ENCODE results near the gene PHEX.

Gene PHEX

DNA sequence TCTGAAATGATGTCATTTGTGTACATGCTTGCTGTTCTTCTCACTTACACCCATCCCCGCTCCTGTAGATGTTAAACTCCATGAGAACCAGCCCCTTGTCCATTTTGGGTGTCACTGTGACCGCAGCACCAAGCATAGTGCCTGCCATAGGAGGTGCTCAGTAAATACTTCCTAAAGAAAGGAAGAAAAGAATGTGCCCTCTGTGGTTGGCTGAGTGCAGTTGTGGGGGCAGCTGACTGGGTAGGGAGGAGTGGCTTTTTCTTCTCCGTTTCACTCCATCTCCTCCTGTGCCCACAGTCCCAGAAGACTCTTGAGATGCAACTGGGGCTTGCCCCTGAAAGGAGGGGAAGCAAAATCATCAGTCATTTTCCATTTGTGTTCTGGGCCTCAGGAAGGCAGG is 25.5 kb downstream of the PHEX start:
- ATAC-seq (replicated peaks) (peak; percentile 75 to 81), DNase-seq (peak; percentile 52)
- Mint-ChIP-seq H3K4me1 (peaks cover 29 to 56% of the 10 kb centered on the region in 2 donors), H3K27ac (peak overlapping the region; percentile 90), H3K9me3 (peaks cover 4 to 13% of the 10 kb centered on the region in 2 donors), H3K36me3 (peaks cover 18 to 19% of the 10 kb centered on the region in 2 donors), H3K27me3 (no peaks in the 10 kb centered on the region), H3K4me3 (peak overlapping the region; percentile 64 to 75)

- H3K4me1 Mint-ChIP-seq = peaks cover 36 to 66% of the 10 kb centered on the region in 2 donors
- H3K27ac Mint-ChIP-seq = peak overlapping the region; percentile 88
- ATAC-seq (replicated peaks) = no peak
- H3K36me3 Mint-ChIP-seq = peaks cover 15 to 16% of the 10 kb centered on the region in 2 donors
- no peak for DNase-seq
- peaks cover 2 to 13% of the 10 kb centered on the region in 2 donors for H3K9me3 Mint-ChIP-seq
- H3K4me3 Mint-ChIP-seq = peak overlapping the region in 1 of 2 donors; percentile 64
- no peaks in the 10 kb centered on the region for H3K27me3 Mint-ChIP-seq
These were observed 27.6 kb downstream of the PHEX start for GRCh38 chrX:22059775-22060174.

- Mint-ChIP-seq H3K27me3 (peaks cover 0 to under 1% of the 10 kb centered on the region in 2 donors), H3K36me3 (peaks cover 16% of the 10 kb centered on the region in 2 donors), H3K9me3 (peaks cover 2 to 13% of the 10 kb centered on the region in 2 donors), H3K4me3 (peak overlapping the region; percentile 52 to 64), H3K27ac (peak overlapping the region; percentile 88), H3K4me1 (peaks cover 37 to 70% of the 10 kb centered on the region in 2 donors)
- DNase-seq (peak; percentile 16), ATAC-seq (replicated peaks) (peak; percentile 49 to 50)
These were observed 28.5 kb downstream of the PHEX start for GRCh38 chrX:22060415-22061280.

DNA sequence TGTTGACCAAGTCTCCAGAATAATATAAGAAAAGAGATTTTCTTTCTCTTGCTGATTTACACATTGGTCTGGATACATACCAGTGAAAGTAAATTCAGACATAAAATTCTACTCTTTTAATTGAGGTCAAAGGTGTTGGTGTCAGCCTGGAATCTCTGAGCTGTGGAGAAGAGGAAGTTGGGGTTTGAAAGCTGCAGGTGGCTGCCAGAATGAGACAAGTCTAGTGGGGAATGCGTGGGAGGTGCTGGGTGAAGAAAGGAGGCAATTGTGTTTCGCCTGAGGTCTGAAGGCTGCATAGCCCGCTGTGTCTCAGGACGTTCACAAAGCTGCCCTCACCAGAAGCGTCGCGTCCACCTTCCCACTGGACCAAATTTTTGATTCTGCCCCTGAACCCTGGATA is 31.2 kb downstream of the PHEX start:
- Mint-ChIP-seq H3K36me3 (peaks cover 14% of the 10 kb centered on the region in 2 donors), H3K27ac (peak overlapping the region; percentile 88), H3K9me3 (peaks cover 2 to 6% of the 10 kb centered on the region in 2 donors), H3K4me3 (peak overlapping the region; percentile 2 to 46), H3K4me1 (peaks cover 35 to 74% of the 10 kb centered on the region in 2 donors), H3K27me3 (peaks cover 0 to 7% of the 10 kb centered on the region in 2 donors)
- DNase-seq = peak; percentile 75
- peak; percentile 83 to 87 for ATAC-seq (replicated peaks)

DNA sequence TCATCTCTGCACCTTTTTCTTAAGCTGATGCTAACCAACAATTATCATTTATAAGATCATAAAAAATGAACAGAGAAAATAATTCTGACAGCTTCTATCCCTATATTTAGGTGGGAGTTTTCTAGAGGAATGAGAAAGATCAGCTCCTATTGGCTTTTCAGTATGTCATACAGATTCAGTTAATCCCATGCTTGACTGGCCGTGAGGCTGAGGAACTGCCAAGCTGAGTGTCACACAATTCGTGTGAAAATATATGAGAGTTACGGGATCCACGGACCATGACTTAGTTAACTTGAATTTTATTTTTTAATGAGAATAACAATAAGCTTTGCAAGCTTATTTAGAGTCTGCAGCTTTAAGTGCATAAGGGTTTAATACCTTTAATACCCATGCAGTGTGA is 37.5 kb downstream of the PHEX start:
- H3K9me3 Mint-ChIP-seq = peaks cover 0 to 2% of the 10 kb centered on the region in 2 donors
- no peak overlapping the region for H3K4me3 Mint-ChIP-seq
- H3K4me1 Mint-ChIP-seq = peaks cover 13 to 40% of the 10 kb centered on the region in 2 donors
- DNase-seq = no peak
- peaks cover 6 to 7% of the 10 kb centered on the region in 2 donors for H3K36me3 Mint-ChIP-seq
- ATAC-seq (replicated peaks) = peak in 1 of 2 donors; percentile 56
- H3K27me3 Mint-ChIP-seq = peaks cover 0 to 7% of the 10 kb centered on the region in 2 donors
- H3K27ac Mint-ChIP-seq = peak overlapping the region; percentile 47

GRCh38 chrX:22073928-22074327 is 41.8 kb downstream of the PHEX start:
- Mint-ChIP-seq H3K27ac (no peak overlapping the region), H3K9me3 (no peaks in the 10 kb centered on the region), H3K4me1 (peaks cover 6% of the 10 kb centered on the region in 2 donors), H3K36me3 (peaks cover 5 to 9% of the 10 kb centered on the region in 2 donors), H3K4me3 (no peak overlapping the region), H3K27me3 (no peaks in the 10 kb centered on the region)
- ATAC-seq (replicated peaks) (no peak), DNase-seq (no peak)

DNA sequence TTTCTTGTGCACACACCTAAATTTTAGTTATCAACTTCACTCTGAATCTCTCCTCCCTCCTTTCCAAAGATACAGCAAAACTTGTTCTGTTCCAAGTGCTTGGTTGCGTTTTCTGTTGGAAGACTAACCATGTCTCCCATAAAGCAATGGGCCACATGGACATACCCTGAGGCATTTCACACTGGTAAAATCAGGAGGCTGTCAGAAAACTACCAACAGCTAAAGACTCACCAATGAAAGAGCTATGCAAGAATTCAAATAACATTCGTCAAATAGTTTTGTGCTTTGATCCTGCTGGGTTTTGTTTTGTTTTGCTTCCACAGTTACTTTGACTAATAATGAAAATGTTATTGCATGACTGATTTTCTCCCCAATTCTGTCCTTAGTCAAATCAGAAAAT is 46.0 kb downstream of the PHEX start:
- DNase-seq (no peak), ATAC-seq (replicated peaks) (no peak)
- Mint-ChIP-seq H3K27ac (no peak overlapping the region), H3K4me3 (no peak overlapping the region), H3K9me3 (no peaks in the 10 kb centered on the region), H3K4me1 (peaks cover 7% of the 10 kb centered on the region in 2 donors), H3K27me3 (peaks cover 0 to 7% of the 10 kb centered on the region in 2 donors), H3K36me3 (peaks cover 13 to 16% of the 10 kb centered on the region in 2 donors)

- no peaks in the 10 kb centered on the region for H3K9me3 Mint-ChIP-seq
- peak; percentile 69 to 85 for ATAC-seq (replicated peaks)
- H3K4me3 Mint-ChIP-seq = no peak overlapping the region
- no peak for DNase-seq
- peaks cover 7% of the 10 kb centered on the region in 2 donors for H3K4me1 Mint-ChIP-seq
- H3K27ac Mint-ChIP-seq = no peak overlapping the region
- H3K27me3 Mint-ChIP-seq = peaks cover 0 to 7% of the 10 kb centered on the region in 2 donors
- peaks cover 13 to 16% of the 10 kb centered on the region in 2 donors for H3K36me3 Mint-ChIP-seq
These were observed 49.5 kb downstream of the PHEX start for GRCh38 chrX:22081475-22082092.

DNA sequence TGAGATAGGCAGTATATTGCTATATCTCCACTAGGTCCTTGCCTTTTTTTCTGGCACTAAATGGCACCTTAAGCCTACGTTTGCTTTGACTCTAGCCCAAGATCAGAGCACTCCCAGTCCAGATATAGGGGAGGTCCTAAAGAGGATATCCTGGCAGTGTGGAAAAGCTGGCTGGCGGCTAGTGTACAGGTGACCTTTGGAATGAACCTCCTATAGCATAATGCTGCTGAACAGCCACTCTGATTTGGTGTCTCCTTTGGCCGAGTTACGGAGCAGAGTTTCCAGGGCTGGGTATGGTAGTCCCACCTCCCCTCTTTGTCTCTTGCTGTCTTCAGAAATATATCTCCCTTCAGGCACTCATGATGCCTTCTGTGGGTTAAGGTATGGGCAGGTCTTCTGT is 53.9 kb downstream of the PHEX start:
- H3K27me3 Mint-ChIP-seq = peaks cover 0 to 11% of the 10 kb centered on the region in 2 donors
- H3K4me1 Mint-ChIP-seq = peaks cover 4 to 7% of the 10 kb centered on the region in 2 donors
- no peak for DNase-seq
- no peaks in the 10 kb centered on the region for H3K9me3 Mint-ChIP-seq
- no peak overlapping the region for H3K4me3 Mint-ChIP-seq
- peaks cover 11 to 13% of the 10 kb centered on the region in 2 donors for H3K36me3 Mint-ChIP-seq
- no peak for ATAC-seq (replicated peaks)
- H3K27ac Mint-ChIP-seq = no peak overlapping the region

- H3K27ac Mint-ChIP-seq = no peak overlapping the region
- H3K36me3 Mint-ChIP-seq = peaks cover 14 to 15% of the 10 kb centered on the region in 2 donors
- peaks cover 0 to 7% of the 10 kb centered on the region in 2 donors for H3K4me1 Mint-ChIP-seq
- peaks cover 0 to 4% of the 10 kb centered on the region in 2 donors for H3K27me3 Mint-ChIP-seq
- ATAC-seq (replicated peaks) = no peak
- no peak for DNase-seq
- no peak overlapping the region for H3K4me3 Mint-ChIP-seq
- H3K9me3 Mint-ChIP-seq = no peaks in the 10 kb centered on the region
These were observed 55.0 kb downstream of the PHEX start for GRCh38 chrX:22087011-22087557.

DNA sequence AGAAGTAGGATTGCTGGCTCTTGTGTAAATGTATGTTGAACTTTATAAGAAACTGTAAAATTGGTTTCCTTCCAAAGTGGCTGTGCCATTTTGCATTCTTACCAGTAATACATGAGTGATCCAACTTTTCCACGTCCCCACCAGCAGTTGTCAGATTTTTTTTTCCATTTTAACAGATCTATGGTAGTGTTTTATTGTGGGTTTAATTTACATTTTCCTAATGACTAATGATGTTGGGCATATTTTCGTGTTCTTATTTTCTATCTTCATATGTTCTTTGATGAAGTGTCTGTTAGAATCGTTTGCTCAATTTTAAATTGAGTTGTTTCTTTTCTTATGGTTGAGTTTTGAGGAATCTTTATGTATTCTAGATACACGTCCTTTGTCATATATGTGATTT is 56.2 kb downstream of the PHEX start:
- DNase-seq (no peak), ATAC-seq (replicated peaks) (no peak)
- Mint-ChIP-seq H3K36me3 (peaks cover 14 to 15% of the 10 kb centered on the region in 2 donors), H3K9me3 (no peaks in the 10 kb centered on the region), H3K27ac (no peak overlapping the region), H3K4me3 (no peak overlapping the region), H3K4me1 (peaks cover 0 to 7% of the 10 kb centered on the region in 2 donors), H3K27me3 (peaks cover 0 to 4% of the 10 kb centered on the region in 2 donors)

DNA sequence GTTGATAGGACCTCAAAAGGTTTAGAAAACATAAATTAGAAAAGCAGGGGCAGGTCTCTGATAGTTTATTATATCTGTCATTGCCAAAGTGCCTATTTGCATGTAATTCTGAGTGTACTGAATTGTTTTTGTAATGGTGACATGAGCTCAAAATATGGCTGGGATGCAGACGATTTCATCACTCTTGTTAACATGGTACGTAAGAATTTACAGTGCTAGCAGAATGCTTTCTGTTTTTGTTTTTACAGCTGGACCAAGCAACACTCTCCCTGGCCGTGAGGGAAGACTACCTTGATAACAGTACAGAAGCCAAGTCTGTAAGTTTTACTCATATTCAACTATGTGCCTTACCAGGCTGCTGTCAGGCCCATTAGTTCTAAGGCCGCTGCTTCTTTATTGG is 58.1 kb downstream of the PHEX start:
- Mint-ChIP-seq H3K4me1 (peaks cover 0 to 7% of the 10 kb centered on the region in 2 donors), H3K4me3 (no peak overlapping the region), H3K9me3 (no peaks in the 10 kb centered on the region), H3K27me3 (peaks cover 0 to 4% of the 10 kb centered on the region in 2 donors), H3K36me3 (peaks cover 14 to 25% of the 10 kb centered on the region in 2 donors), H3K27ac (no peak overlapping the region)
- ATAC-seq (replicated peaks) (no peak), DNase-seq (no peak)

GRCh38 chrX:22093550-22093949 is 61.4 kb downstream of the PHEX start:
- H3K4me3 Mint-ChIP-seq = no peak overlapping the region
- peaks cover 0 to 7% of the 10 kb centered on the region in 2 donors for H3K4me1 Mint-ChIP-seq
- peaks cover 0 to 1% of the 10 kb centered on the region in 2 donors for H3K9me3 Mint-ChIP-seq
- H3K27me3 Mint-ChIP-seq = no peaks in the 10 kb centered on the region
- DNase-seq (no peak), ATAC-seq (replicated peaks) (no peak)
- H3K27ac Mint-ChIP-seq = no peak overlapping the region
- H3K36me3 Mint-ChIP-seq = peaks cover 19 to 36% of the 10 kb centered on the region in 2 donors

DNA sequence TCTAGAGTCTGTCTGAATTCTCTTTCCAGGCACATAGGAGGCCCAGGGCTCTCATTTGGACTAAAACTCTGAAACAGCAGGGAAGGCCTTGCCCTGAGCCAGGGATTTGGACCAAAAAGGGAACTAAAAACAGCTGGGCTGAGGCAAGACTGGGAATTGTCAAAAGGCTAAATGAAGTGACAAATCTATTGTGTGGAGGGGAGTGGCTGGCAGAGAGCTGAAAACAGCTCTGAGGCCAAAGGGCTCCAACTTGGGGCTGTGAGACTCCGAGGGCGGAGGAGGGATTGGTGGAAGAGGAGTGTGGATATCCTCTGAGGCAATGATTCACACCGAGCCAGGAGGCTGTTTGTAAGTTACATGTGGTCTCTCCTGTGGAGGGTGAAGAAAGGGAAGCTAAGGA is 63.2 kb downstream of the PHEX start:
- H3K9me3 Mint-ChIP-seq = peaks cover 0 to 1% of the 10 kb centered on the region in 2 donors
- no peak overlapping the region for H3K4me3 Mint-ChIP-seq
- ATAC-seq (replicated peaks) = no peak
- H3K36me3 Mint-ChIP-seq = peaks cover 20 to 36% of the 10 kb centered on the region in 2 donors
- peaks cover 0 to 7% of the 10 kb centered on the region in 2 donors for H3K4me1 Mint-ChIP-seq
- H3K27me3 Mint-ChIP-seq = no peaks in the 10 kb centered on the region
- DNase-seq = no peak
- H3K27ac Mint-ChIP-seq = no peak overlapping the region

Data from stimulated activated naive B cell treated with anti-CD40 and anti-IgM and Interleukin-4, amounts not matched to agents 10 μg/mL and 1 μg/mL and 100 μg/mL, for 72 hours (primary cell).